GM10266 (cell line): Measurements from ENCODE around the gene C2CD2.
A peak's percentile ranks its signal among the peaks of the same experiment; 100 is the strongest.

Experiments
- DNase-seq: peaks from one replicate; pipeline ENCODE4 v3.0.0; 2012; ENCODE audit errors: extremely low spot score
- TF ChIP-seq, protein P1 (sequence below): IDR thresholded peaks from 2 replicates; pipeline ENCODE4 v1.5.1; 2012; ENCODE audit warnings: mild to moderate bottlenecking, low read depth; ENCODE audit not compliant: control insufficient read depth, insufficient read depth; ENCODE audit errors: missing control alignments

The C2CD2 gene

DNA sequence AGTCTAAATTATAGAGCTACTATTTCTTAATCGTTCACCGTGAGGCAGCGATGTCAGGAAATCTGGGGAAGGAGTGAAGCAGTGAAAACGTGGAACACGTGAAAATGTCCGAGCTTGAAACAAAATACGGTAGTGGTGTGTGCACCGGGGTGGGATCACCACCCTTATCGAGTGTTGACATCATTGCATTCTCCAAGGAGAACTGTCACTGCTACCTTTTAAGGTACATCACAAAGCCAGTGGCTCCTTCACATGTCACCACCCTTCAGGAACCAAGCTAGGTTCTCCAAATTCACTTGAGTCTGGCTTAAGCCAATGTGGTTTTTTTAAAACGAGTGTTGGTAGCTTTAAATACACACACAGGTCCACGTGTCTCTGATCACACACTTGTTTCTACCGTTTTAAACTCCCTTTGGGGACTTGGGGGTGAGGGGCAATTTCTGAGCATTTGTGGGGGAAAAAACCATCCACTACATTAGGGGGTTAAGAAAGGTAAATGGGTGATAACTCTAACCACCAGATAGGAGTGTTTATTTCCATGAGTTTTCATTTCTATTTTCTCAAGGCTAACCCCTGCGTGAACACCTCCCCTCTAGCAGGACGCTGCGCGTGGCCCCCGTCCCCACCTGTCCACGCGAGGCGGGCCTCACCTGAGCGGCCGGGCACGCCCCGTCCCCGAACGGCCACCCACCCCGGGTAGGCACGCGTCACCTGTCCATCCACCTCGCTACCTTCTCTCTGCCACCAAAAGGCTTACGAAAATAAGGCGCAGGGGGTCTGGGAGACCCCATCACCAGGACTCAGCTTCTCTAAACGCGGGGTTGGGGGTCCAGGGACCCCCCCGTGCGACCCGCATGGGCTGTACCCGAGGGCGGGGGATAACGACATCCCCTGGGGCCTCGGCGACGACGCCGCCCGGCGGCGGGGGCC lies 75.7 kb downstream of the C2CD2 start:
- TF ChIP-seq, protein P1, sequence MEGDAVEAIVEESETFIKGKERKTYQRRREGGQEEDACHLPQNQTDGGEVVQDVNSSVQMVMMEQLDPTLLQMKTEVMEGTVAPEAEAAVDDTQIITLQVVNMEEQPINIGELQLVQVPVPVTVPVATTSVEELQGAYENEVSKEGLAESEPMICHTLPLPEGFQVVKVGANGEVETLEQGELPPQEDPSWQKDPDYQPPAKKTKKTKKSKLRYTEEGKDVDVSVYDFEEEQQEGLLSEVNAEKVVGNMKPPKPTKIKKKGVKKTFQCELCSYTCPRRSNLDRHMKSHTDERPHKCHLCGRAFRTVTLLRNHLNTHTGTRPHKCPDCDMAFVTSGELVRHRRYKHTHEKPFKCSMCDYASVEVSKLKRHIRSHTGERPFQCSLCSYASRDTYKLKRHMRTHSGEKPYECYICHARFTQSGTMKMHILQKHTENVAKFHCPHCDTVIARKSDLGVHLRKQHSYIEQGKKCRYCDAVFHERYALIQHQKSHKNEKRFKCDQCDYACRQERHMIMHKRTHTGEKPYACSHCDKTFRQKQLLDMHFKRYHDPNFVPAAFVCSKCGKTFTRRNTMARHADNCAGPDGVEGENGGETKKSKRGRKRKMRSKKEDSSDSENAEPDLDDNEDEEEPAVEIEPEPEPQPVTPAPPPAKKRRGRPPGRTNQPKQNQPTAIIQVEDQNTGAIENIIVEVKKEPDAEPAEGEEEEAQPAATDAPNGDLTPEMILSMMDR: no peak
- DNase-seq: peak; percentile 58

DNA sequence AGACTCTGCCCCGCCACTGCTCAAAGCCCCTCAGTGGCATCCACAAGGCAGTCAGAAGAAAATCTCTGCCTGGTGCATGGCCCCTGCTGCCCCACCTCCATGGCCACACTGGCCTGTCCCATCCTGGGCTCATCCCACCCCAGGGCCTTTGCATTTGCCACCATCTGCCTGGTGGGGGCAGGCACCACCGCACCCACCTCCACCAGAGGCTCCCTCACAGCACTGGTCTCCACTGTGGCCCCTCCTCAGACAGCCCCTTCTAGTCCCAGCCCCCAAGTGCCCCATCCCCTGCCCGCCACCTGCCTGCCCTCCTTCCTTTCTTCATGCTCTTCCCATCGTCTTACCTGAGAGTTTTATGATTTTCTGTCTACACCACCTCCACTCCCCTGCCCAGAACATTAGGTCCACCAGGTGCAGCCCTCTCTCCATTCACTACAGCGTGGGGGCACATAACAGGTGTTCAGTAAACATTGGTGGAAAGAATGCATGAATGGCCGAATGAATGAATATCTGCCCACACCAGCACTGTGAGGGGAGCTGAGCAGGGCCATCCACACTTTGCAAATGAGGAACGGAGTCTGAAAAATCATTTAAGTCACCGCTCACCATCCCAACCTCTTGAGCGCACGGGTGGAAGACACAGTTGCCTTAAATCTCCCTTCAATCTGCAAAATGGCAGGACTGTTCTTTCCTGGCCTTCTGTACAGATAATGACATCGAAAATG lies 76.7 kb downstream of the C2CD2 start:
- TF ChIP-seq, protein P1: peak; percentile 26
- DNase-seq: no peak

DNA sequence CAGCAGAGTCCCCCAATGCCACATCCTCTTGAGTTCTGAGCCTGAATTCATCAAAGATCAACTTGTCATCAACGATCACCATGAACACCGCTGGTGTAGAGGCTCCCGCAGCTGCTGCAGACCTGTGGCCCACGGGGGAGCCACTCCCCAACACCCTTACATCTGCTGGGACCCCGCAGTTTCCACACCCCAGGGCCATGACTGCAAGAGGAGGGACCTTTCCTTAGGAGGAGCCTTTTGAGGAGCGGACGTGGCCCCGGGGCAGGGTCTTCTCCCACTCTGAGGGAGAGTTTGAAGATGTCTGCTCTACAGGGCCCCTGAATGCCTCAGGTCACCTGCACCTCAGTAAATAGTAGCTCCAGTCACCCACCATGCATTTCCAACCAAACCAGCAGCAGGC lies 77.4 kb downstream of the C2CD2 start:
- TF ChIP-seq, protein P1: no peak
- DNase-seq: no peak

- TF ChIP-seq, protein P1: no peak
- no peak for DNase-seq
These were observed 78.7 kb downstream of the C2CD2 start for GRCh38 chr21:41875086-41875485.

- no peak for DNase-seq
- TF ChIP-seq, protein P1: no peak
These were observed 79.2 kb downstream of the C2CD2 start for GRCh38 chr21:41874611-41875010.

DNA sequence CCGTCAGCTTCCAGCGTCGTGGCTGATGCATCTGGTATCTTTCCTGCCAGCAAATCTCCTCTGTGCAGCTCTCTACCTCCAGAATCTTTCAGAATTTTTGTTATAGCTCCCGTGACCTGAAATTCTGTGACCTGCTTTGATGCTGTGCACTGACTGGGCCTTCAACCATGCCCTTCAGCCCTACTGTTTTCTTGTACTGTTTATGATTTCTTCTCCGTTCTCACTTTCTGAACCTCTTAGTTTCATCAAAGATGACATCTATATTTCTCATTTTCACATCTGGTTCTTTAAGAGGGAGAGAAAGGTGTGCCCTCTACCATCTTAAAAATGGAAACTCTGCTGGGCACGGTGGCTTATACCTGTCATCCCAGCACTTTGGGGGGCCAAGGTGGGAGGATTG lies 80.4 kb downstream of the C2CD2 start:
- TF ChIP-seq, protein P1: no peak
- no peak for DNase-seq

- no peak for DNase-seq
- TF ChIP-seq, protein P1: no peak
These were observed 80.8 kb downstream of the C2CD2 start for GRCh38 chr21:41873005-41873404.
